ENCODE results near the gene AKAP8L.
"Not testable (repeated sequence)": the region's sequence is repeated elsewhere in the genome, so short reads cannot be mapped to it uniquely, and the experiment has no call there.

AKAP8L gene

GRCh38 chr19:15397782-15398181, 21.0 kb downstream of the AKAP8L start:
- no peaks in the 10 kb centered on the region for H3K79me2 ChIP-seq (ENCODE audit: control insufficient read depth, insufficient read depth, low read length, poor library complexity)
- H3K18ac ChIP-seq (ENCODE audit: low read length) = no peak overlapping the region
- no peak overlapping the region for H3K4ac ChIP-seq (ENCODE audit: low read depth, low read length)
- no peaks in the 10 kb centered on the region for H3K27me3 ChIP-seq (ENCODE audit: insufficient read depth, low read length)
- no peak for DNase-seq
- H3K4me2 ChIP-seq (ENCODE audit: low read length) = no peak overlapping the region
- no peak overlapping the region for H2AK5ac ChIP-seq (ENCODE audit: low read length)
- H3K4me1 ChIP-seq (ENCODE audit: control insufficient read depth in 1 of 2, insufficient read depth in 2 of 2, low read length in 2 of 2) = no peaks in the 10 kb centered on the region
- no peak overlapping the region for H2BK5ac ChIP-seq (ENCODE audit: low read depth, low read length, poor library complexity)
- H3K14ac ChIP-seq (ENCODE audit: low read length) = no peak overlapping the region
- H3K23ac ChIP-seq (ENCODE audit: low read length) = no peak overlapping the region
- H4K12ac ChIP-seq (ENCODE audit: low read depth, low read length) = no peak overlapping the region
- no peak overlapping the region for H2BK12ac ChIP-seq (ENCODE audit: low read length)
- peaks cover 67 to 73% of the 10 kb centered on the region in 2 experiments for H3K36me3 ChIP-seq (ENCODE audit: control insufficient read depth in 1 of 2, insufficient read depth in 2 of 2, low read length in 2 of 2)
- no peak overlapping the region for H4K8ac ChIP-seq (ENCODE audit: low read depth, low read length)
- H3K9me3 ChIP-seq (ENCODE audit: insufficient read depth, low read depth, low read length) = no peaks in the 10 kb centered on the region
- WGBS (ENCODE audit: extremely low coverage, insufficient coverage, insufficient read length) = no CpG with 5 or more reads among the region's 11 CpGs
- H2BK120ac ChIP-seq (ENCODE audit: insufficient read depth, low read length, poor library complexity) = no peak overlapping the region
- no peak overlapping the region for H3K9ac ChIP-seq (ENCODE audit: low read length)
- H3K27ac ChIP-seq (ENCODE audit: low read depth, low read length) = no peak overlapping the region
- H3K4me3 ChIP-seq (ENCODE audit: low read depth, low read length) = no peak overlapping the region
- H4K91ac ChIP-seq (ENCODE audit: low read depth, low read length) = no peak overlapping the region
- no peak overlapping the region for H2AFZ ChIP-seq (ENCODE audit: insufficient read depth, low read length, poor library complexity)
- H3K79me1 ChIP-seq (ENCODE audit: low read length) = no peaks in the 10 kb centered on the region

GRCh38 chr19:15397236-15397635, 21.6 kb downstream of the AKAP8L start:
- Histone ChIP-seq H3K9me3 (ENCODE audit: insufficient read depth, low read depth, low read length) (no peaks in the 10 kb centered on the region), H3K27ac (ENCODE audit: low read depth, low read length) (no peak overlapping the region), H3K4me1 (ENCODE audit: control insufficient read depth in 1 of 2, insufficient read depth in 2 of 2, low read length in 2 of 2) (no peaks in the 10 kb centered on the region), H2BK120ac (ENCODE audit: insufficient read depth, low read length, poor library complexity) (no peak overlapping the region), H4K12ac (ENCODE audit: low read depth, low read length) (no peak overlapping the region), H4K8ac (ENCODE audit: low read depth, low read length) (no peak overlapping the region), H2AK5ac (ENCODE audit: low read length) (no peak overlapping the region), H3K18ac (ENCODE audit: low read length) (no peak overlapping the region), H2BK12ac (ENCODE audit: low read length) (no peak overlapping the region), H3K27me3 (ENCODE audit: insufficient read depth, low read length) (no peaks in the 10 kb centered on the region), H3K4me3 (ENCODE audit: low read depth, low read length) (no peak overlapping the region), H3K36me3 (ENCODE audit: control insufficient read depth in 1 of 2, insufficient read depth in 2 of 2, low read length in 2 of 2) (peaks cover 65 to 68% of the 10 kb centered on the region in 2 experiments), H3K4me2 (ENCODE audit: low read length) (no peak overlapping the region), H3K79me1 (ENCODE audit: low read length) (no peaks in the 10 kb centered on the region), H3K4ac (ENCODE audit: low read depth, low read length) (no peak overlapping the region), H2AFZ (ENCODE audit: insufficient read depth, low read length, poor library complexity) (no peak overlapping the region), H3K14ac (ENCODE audit: low read length) (no peak overlapping the region), H3K79me2 (ENCODE audit: control insufficient read depth, insufficient read depth, low read length, poor library complexity) (no peaks in the 10 kb centered on the region), H3K9ac (ENCODE audit: low read length) (no peak overlapping the region), H2BK5ac (ENCODE audit: low read depth, low read length, poor library complexity) (no peak overlapping the region), H4K91ac (ENCODE audit: low read depth, low read length) (no peak overlapping the region), H3K23ac (ENCODE audit: low read length) (no peak overlapping the region)
- no peak for DNase-seq
- no CpG with 5 or more reads among the region's 6 CpGs for WGBS (ENCODE audit: extremely low coverage, insufficient coverage, insufficient read length)

GRCh38 chr19:15396436-15396835, 22.4 kb downstream of the AKAP8L start:
- Histone ChIP-seq H3K27ac (ENCODE audit: low read depth, low read length) (no peak overlapping the region), H3K9ac (ENCODE audit: low read length) (no peak overlapping the region), H3K79me1 (ENCODE audit: low read length) (no peaks in the 10 kb centered on the region), H3K4me3 (ENCODE audit: low read depth, low read length) (no peak overlapping the region), H2BK120ac (ENCODE audit: insufficient read depth, low read length, poor library complexity) (no peak overlapping the region), H3K14ac (ENCODE audit: low read length) (no peak overlapping the region), H2AFZ (ENCODE audit: insufficient read depth, low read length, poor library complexity) (no peak overlapping the region), H2BK12ac (ENCODE audit: low read length) (no peak overlapping the region), H3K36me3 (ENCODE audit: control insufficient read depth in 1 of 2, insufficient read depth in 2 of 2, low read length in 2 of 2) (peaks cover 64 to 69% of the 10 kb centered on the region in 2 experiments), H3K27me3 (ENCODE audit: insufficient read depth, low read length) (no peaks in the 10 kb centered on the region), H4K12ac (ENCODE audit: low read depth, low read length) (no peak overlapping the region), H4K8ac (ENCODE audit: low read depth, low read length) (no peak overlapping the region), H2AK5ac (ENCODE audit: low read length) (no peak overlapping the region), H3K4ac (ENCODE audit: low read depth, low read length) (no peak overlapping the region), H2BK5ac (ENCODE audit: low read depth, low read length, poor library complexity) (no peak overlapping the region), H4K91ac (ENCODE audit: low read depth, low read length) (no peak overlapping the region), H3K23ac (ENCODE audit: low read length) (no peak overlapping the region), H3K79me2 (ENCODE audit: control insufficient read depth, insufficient read depth, low read length, poor library complexity) (no peaks in the 10 kb centered on the region), H3K18ac (ENCODE audit: low read length) (no peak overlapping the region), H3K4me1 (ENCODE audit: control insufficient read depth in 1 of 2, insufficient read depth in 2 of 2, low read length in 2 of 2) (no peaks in the 10 kb centered on the region), H3K9me3 (ENCODE audit: insufficient read depth, low read depth, low read length) (no peaks in the 10 kb centered on the region), H3K4me2 (ENCODE audit: low read length) (no peak overlapping the region)
- no peak for DNase-seq
- WGBS (ENCODE audit: extremely low coverage, insufficient coverage, insufficient read length) = no CpG with 5 or more reads among the region's 3 CpGs

GRCh38 chr19:15395251-15395650, 23.5 kb downstream of the AKAP8L start:
- H3K27ac ChIP-seq (ENCODE audit: low read depth, low read length); H3K4ac ChIP-seq (ENCODE audit: low read depth, low read length); H4K8ac ChIP-seq (ENCODE audit: low read depth, low read length); H3K79me1 ChIP-seq (ENCODE audit: low read length); H4K12ac ChIP-seq (ENCODE audit: low read depth, low read length); DNase-seq; H3K27me3 ChIP-seq (ENCODE audit: insufficient read depth, low read length); H3K18ac ChIP-seq (ENCODE audit: low read length); H3K23ac ChIP-seq (ENCODE audit: low read length); H2BK120ac ChIP-seq (ENCODE audit: insufficient read depth, low read length, poor library complexity); H3K9ac ChIP-seq (ENCODE audit: low read length); H3K9me3 ChIP-seq (ENCODE audit: insufficient read depth, low read depth, low read length); H3K14ac ChIP-seq (ENCODE audit: low read length); H2AK5ac ChIP-seq (ENCODE audit: low read length); H2BK5ac ChIP-seq (ENCODE audit: low read depth, low read length, poor library complexity); H2BK12ac ChIP-seq (ENCODE audit: low read length); H2AFZ ChIP-seq (ENCODE audit: insufficient read depth, low read length, poor library complexity); H4K91ac ChIP-seq (ENCODE audit: low read depth, low read length); H3K4me2 ChIP-seq (ENCODE audit: low read length); H3K79me2 ChIP-seq (ENCODE audit: control insufficient read depth, insufficient read depth, low read length, poor library complexity); H3K4me1 ChIP-seq (ENCODE audit: control insufficient read depth in 1 of 2, insufficient read depth in 2 of 2, low read length in 2 of 2); H3K4me3 ChIP-seq (ENCODE audit: low read depth, low read length): not testable (repeated sequence)
- no CpG with 5 or more reads among the region's 17 CpGs for WGBS (ENCODE audit: extremely low coverage, insufficient coverage, insufficient read length)
- peaks cover 53 to 57% of the 10 kb centered on the region in 2 experiments for H3K36me3 ChIP-seq (ENCODE audit: control insufficient read depth in 1 of 2, insufficient read depth in 2 of 2, low read length in 2 of 2)

All from trophoblast cell (in vitro differentiated cells and primary cell).